ENCODE data around the gene POLQ. TPM values are rescaled to one million over a fixed set of nuclear protein-coding genes. Genes with fewer than 3 reads are reported as not detected.

The POLQ gene
- total and polyA plus RNA-seq, 9 of the 15 experiments (the other 6 are each of a cell fraction or from before 2014, with no cell fraction given) = 1.5 to 19.0 (median 8.8) TPM

- TF ChIP-seq, protein P1, sequence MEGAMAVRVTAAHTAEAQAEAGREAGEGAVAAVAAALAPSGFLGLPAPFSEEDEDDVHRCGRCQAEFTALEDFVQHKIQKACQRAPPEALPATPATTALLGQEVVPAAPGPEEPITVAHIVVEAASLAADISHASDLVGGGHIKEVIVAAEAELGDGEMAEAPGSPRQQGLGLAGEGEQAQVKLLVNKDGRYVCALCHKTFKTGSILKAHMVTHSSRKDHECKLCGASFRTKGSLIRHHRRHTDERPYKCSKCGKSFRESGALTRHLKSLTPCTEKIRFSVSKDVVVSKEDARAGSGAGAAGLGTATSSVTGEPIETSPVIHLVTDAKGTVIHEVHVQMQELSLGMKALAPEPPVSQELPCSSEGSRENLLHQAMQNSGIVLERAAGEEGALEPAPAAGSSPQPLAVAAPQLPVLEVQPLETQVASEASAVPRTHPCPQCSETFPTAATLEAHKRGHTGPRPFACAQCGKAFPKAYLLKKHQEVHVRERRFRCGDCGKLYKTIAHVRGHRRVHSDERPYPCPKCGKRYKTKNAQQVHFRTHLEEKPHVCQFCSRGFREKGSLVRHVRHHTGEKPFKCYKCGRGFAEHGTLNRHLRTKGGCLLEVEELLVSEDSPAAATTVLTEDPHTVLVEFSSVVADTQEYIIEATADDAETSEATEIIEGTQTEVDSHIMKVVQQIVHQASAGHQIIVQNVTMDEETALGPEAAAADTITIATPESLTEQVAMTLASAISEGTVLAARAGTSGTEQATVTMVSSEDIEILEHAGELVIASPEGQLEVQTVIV (CRISPR knock-in tag; IDR thresholded peaks at IDR 0.05; ENCODE audit: borderline replicate concordance) = no peak
- peak; percentile 66 for TF ChIP-seq TBP (optimal IDR thresholded peaks at IDR 0.05; ENCODE audit: low read depth, low read length)
- TF ChIP-seq ZKSCAN8 (CRISPR knock-in tag; IDR thresholded peaks at IDR 0.05) = no peak
- no peak for TF ChIP-seq TCF3 (CRISPR knock-in tag; IDR thresholded peaks at IDR 0.05)
- TF ChIP-seq, protein P2, sequence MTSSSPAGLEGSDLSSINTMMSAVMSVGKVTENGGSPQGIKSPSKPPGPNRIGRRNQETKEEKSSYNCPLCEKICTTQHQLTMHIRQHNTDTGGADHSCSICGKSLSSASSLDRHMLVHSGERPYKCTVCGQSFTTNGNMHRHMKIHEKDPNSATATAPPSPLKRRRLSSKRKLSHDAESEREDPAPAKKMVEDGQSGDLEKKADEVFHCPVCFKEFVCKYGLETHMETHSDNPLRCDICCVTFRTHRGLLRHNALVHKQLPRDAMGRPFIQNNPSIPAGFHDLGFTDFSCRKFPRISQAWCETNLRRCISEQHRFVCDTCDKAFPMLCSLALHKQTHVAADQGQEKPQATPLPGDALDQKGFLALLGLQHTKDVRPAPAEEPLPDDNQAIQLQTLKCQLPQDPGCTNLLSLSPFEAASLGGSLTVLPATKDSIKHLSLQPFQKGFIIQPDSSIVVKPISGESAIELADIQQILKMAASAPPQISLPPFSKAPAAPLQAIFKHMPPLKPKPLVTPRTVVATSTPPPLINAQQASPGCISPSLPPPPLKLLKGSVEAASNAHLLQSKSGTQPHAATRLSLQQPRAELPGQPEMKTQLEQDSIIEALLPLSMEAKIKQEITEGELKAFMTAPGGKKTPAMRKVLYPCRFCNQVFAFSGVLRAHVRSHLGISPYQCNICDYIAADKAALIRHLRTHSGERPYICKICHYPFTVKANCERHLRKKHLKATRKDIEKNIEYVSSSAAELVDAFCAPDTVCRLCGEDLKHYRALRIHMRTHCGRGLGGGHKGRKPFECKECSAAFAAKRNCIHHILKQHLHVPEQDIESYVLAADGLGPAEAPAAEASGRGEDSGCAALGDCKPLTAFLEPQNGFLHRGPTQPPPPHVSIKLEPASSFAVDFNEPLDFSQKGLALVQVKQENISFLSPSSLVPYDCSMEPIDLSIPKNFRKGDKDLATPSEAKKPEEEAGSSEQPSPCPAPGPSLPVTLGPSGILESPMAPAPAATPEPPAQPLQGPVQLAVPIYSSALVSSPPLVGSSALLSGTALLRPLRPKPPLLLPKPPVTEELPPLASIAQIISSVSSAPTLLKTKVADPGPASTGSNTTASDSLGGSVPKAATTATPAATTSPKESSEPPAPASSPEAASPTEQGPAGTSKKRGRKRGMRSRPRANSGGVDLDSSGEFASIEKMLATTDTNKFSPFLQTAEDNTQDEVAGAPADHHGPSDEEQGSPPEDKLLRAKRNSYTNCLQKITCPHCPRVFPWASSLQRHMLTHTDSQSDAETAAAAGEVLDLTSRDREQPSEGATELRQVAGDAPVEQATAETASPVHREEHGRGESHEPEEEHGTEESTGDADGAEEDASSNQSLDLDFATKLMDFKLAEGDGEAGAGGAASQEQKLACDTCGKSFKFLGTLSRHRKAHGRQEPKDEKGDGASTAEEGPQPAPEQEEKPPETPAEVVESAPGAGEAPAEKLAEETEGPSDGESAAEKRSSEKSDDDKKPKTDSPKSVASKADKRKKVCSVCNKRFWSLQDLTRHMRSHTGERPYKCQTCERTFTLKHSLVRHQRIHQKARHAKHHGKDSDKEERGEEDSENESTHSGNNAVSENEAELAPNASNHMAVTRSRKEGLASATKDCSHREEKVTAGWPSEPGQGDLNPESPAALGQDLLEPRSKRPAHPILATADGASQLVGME (CRISPR knock-in tag; IDR thresholded peaks at IDR 0.05) = no peak
- TF ChIP-seq TCF7 (IDR thresholded peaks at IDR 0.05; ENCODE audit: borderline replicate concordance) = no peak
- TF ChIP-seq ZNF124 (CRISPR knock-in tag; IDR thresholded peaks at IDR 0.05) = no peak
- no peak for TF ChIP-seq NCOA4 (IDR thresholded peaks at IDR 0.05; ENCODE audit: partially characterized antibody)
- TF ChIP-seq RAD21 (CRISPR knock-in tag; conservative IDR thresholded peaks at IDR 0.05 in 1 of 2, IDR thresholded peaks at IDR 0.05 in 1 of 2) = no peak
- TF ChIP-seq NONO (IDR thresholded peaks at IDR 0.05; ENCODE audit: low read depth in 2 of 2, low read length in 1 of 2) = no peak
- TF ChIP-seq MTA2 (IDR thresholded peaks at IDR 0.05; ENCODE audit: low read depth) = no peak
- TF ChIP-seq NCOA1 (IDR thresholded peaks at IDR 0.05; ENCODE audit: low read depth) = no peak
- no peak for TF ChIP-seq TEAD1 (CRISPR knock-in tag; IDR thresholded peaks at IDR 0.05)
- TF ChIP-seq SIN3B (IDR thresholded peaks at IDR 0.05; ENCODE audit: low read depth) = peak; percentile 59; the same call in 1 of the 2 replicates
- no peak for TF ChIP-seq SREBF2 (CRISPR knock-in tag; IDR thresholded peaks at IDR 0.05)
- TF ChIP-seq CREM (IDR thresholded peaks at IDR 0.05; ENCODE audit: low read depth) = no peak
- no peak for TF ChIP-seq ERF (CRISPR knock-in tag; IDR thresholded peaks at IDR 0.05)
- peak; percentile 55; the same call in 1 of the 2 replicates for TF ChIP-seq SP1 (CRISPR knock-in tag; IDR thresholded peaks at IDR 0.05)
- no peak for TF ChIP-seq HIVEP1 (CRISPR knock-in tag; IDR thresholded peaks at IDR 0.05)
- peak; percentile 82; a peak in 2 of 4 replicates for TF ChIP-seq SIN3A (IDR thresholded peaks at IDR 0.05; ENCODE audit: borderline replicate concordance in 2 of 2, control insufficient read depth in 1 of 2, low read depth in 2 of 2, low read length in 2 of 2)
Observed at GRCh38 chr3:121545574-121546455, at the start of gene POLQ (continued).
